GM10248 (cell line): ENCODE measurements around the gene PTPRZ1.

Source experiments
- CTCF ChIA-PET: fragments of 300-600 bp; sonication (Branson Sonifier 250); formaldehyde crosslinking; extraction: SDS; loops from one replicate; lab custom pipeline; 2021; ENCODE audit warnings: antibody characterized with exemption; lab: Yijun Ruan, JAX
- POLR2A ChIA-PET: fragments of 350-650 bp; sonication (Branson Sonifier 250); formaldehyde crosslinking; extraction: SDS; loops from one replicate; lab custom pipeline; 2020; ENCODE audit warnings: antibody characterized with exemption; lab: Yijun Ruan, JAX
- DNase-seq: peaks from one replicate; pipeline ENCODE4 v3.0.0; 2012; ENCODE audit errors: extremely low spot score
- CTCF ChIP-seq: IDR thresholded peaks from 2 replicates; pipeline ENCODE4 v1.5.1; 2012; ENCODE audit warnings: mild to moderate bottlenecking, low read depth; ENCODE audit errors: extremely low read depth, missing control alignments, control extremely low read depth

Gene PTPRZ1

GRCh38 chr7:121872831-121873288, at the start of gene PTPRZ1:
PTPRZ1 (plus strand) TSS chr7:121873161; CDS start chr7:121873500, 339 bp downstream.
- ChIA-PET CTCF (no interaction called here), POLR2A (no interaction called here)
- peak; percentile 9 for DNase-seq
- TF ChIP-seq CTCF = no peak

GRCh38 chr7:121824276-121824675, 48.7 kb upstream of the PTPRZ1 start:
- ChIA-PET POLR2A (no interaction called here), CTCF (interaction anchor here (1.0 to 1.8 kb wide), 2 partner anchors 10 kb away, joined by 3 to 4 read pairs; no protein-coding TSS in a partner anchor)
- no peak for DNase-seq
- TF ChIP-seq CTCF = no peak

- no peak for DNase-seq
- POLR2A ChIA-PET = no interaction called here
- CTCF ChIA-PET = interaction anchor here (0.9 kb wide), 1 partner anchor 11 kb away, joined by 3 read pairs; no protein-coding TSS in a partner anchor
- TF ChIP-seq CTCF = no peak
Measured at GRCh38 chr7:121831351-121831750, 41.6 kb upstream of the PTPRZ1 start.

- no peak for TF ChIP-seq CTCF
- ChIA-PET POLR2A (no interaction called here), CTCF (interaction anchor here (0.9 kb wide), 1 partner anchor 10 kb away, joined by 3 read pairs; no protein-coding TSS in a partner anchor)
- no peak for DNase-seq
Measured at GRCh38 chr7:121831801-121832200, 41.2 kb upstream of the PTPRZ1 start.

GRCh38 chr7:121832347-121832746, 40.6 kb upstream of the PTPRZ1 start:
- ChIA-PET CTCF (no interaction called here), POLR2A (no interaction called here)
- DNase-seq = no peak
- TF ChIP-seq CTCF = no peak

GRCh38 chr7:121833991-121834390, 39.0 kb upstream of the PTPRZ1 start:
- POLR2A ChIA-PET = no interaction called here
- TF ChIP-seq CTCF = no peak
- CTCF ChIA-PET = interaction anchor here (1.4 to 1.8 kb wide), 2 partner anchors 9 to 13 kb away, joined by 4 read pairs; no protein-coding TSS in a partner anchor
- no peak for DNase-seq

GRCh38 chr7:121837462-121837861, 35.5 kb upstream of the PTPRZ1 start:
- no peak for TF ChIP-seq CTCF
- ChIA-PET POLR2A (no interaction called here), CTCF (no interaction called here)
- no peak for DNase-seq
